ENCODE data around the gene PRKCH.

The PRKCH gene

GRCh38 chr14:61434311-61434710 lies 112.9 kb downstream of the PRKCH start:
- DNase-seq, result no peak

GRCh38 chr14:61435563-61436337 lies 114.4 kb downstream of the PRKCH start:
- DNase-seq, result no peak

GRCh38 chr14:61437381-61437780 lies 116.0 kb downstream of the PRKCH start:
- DNase-seq, result no peak

- no peak for DNase-seq
These were observed 116.7 kb downstream of the PRKCH start for GRCh38 chr14:61438036-61438435.

- no peak for DNase-seq
These were observed 117.1 kb downstream of the PRKCH start for GRCh38 chr14:61438497-61438859.

- DNase-seq, result no peak
These were observed 117.7 kb downstream of the PRKCH start for GRCh38 chr14:61438860-61439765.

- DNase-seq, result no peak
These were observed 118.5 kb downstream of the PRKCH start for GRCh38 chr14:61439779-61440418.

- no peak for DNase-seq
These were observed 122.1 kb downstream of the PRKCH start for GRCh38 chr14:61443481-61443880.

- no peak for DNase-seq
These were observed 122.9 kb downstream of the PRKCH start for GRCh38 chr14:61444215-61444768.

- no peak for DNase-seq
These were observed 130.1 kb downstream of the PRKCH start for GRCh38 chr14:61451491-61451890.

GRCh38 chr14:61451891-61452400 lies 130.6 kb downstream of the PRKCH start:
- DNase-seq, result no peak

GRCh38 chr14:61452452-61452851 lies 131.1 kb downstream of the PRKCH start:
- no peak for DNase-seq

- no peak for DNase-seq
These were observed 131.9 kb downstream of the PRKCH start for GRCh38 chr14:61453103-61453767.

- no peak for DNase-seq
These were observed 133.2 kb downstream of the PRKCH start for GRCh38 chr14:61454545-61454944.

- no peak for DNase-seq
These were observed 134.0 kb downstream of the PRKCH start for GRCh38 chr14:61455351-61455750.

- no peak for DNase-seq
These were observed 135.3 kb downstream of the PRKCH start for GRCh38 chr14:61456720-61457119.

- DNase-seq, result no peak
These were observed 137.4 kb downstream of the PRKCH start for GRCh38 chr14:61458766-61459165.

- DNase-seq, result no peak
These were observed 137.8 kb downstream of the PRKCH start for GRCh38 chr14:61459229-61459628.

- no peak for DNase-seq
These were observed 138.7 kb downstream of the PRKCH start for GRCh38 chr14:61460063-61460462.

- DNase-seq, result no peak
These were observed 139.6 kb downstream of the PRKCH start for GRCh38 chr14:61460718-61461611.

GRCh38 chr14:61461808-61462275 lies 140.5 kb downstream of the PRKCH start:
- DNase-seq, result peak; percentile 44
